ENCODE data around the gene CALCOCO1.
"Not testable (repeated sequence)": the region's sequence is repeated elsewhere in the genome, so short reads cannot be mapped to it uniquely, and the experiment has no call there.

Gene CALCOCO1

GRCh38 chr12:53720946-53721345 is 6.3 kb downstream of the CALCOCO1 start:
- H3K27me3 ChIP-seq (ENCODE audit: insufficient read depth, low read length, poor library complexity, severe bottlenecking), result no peaks in the 10 kb centered on the region
- no peaks in the 10 kb centered on the region for H3K9me2 ChIP-seq (replicated peaks; ENCODE audit: low read depth, low read length)
- no peak overlapping the region for H3K4me3 ChIP-seq (ENCODE audit: low read length, poor library complexity, severe bottlenecking)
- H3K36me3 ChIP-seq (ENCODE audit: insufficient read depth, low read length), result no peaks in the 10 kb centered on the region
- H3F3A ChIP-seq (ENCODE audit: low read depth), result no peaks in the 10 kb centered on the region
- no peak overlapping the region for H3K4me2 ChIP-seq (ENCODE audit: low read depth, low read length, poor library complexity, severe bottlenecking)
- H3K4me1 ChIP-seq (ENCODE audit: insufficient read depth, low read length, poor library complexity, severe bottlenecking), result peaks cover 5% of the 10 kb centered on the region
- H3K9ac ChIP-seq (ENCODE audit: low read depth, low read length, poor library complexity, severe bottlenecking), result no peak overlapping the region
- no peaks in the 10 kb centered on the region for H4K20me1 ChIP-seq (ENCODE audit: insufficient read depth, low read length, poor library complexity, severe bottlenecking)
- no peak for TF ChIP-seq EZH2phosphoT487 (IDR thresholded peaks at IDR 0.05; ENCODE audit: borderline replicate concordance)
- H3K79me2 ChIP-seq (ENCODE audit: insufficient read depth, low read length), result no peaks in the 10 kb centered on the region
- no peaks in the 10 kb centered on the region for H3K9me3 ChIP-seq (ENCODE audit: insufficient read depth, low read depth, low read length)
- no peak overlapping the region for H2AFZ ChIP-seq (ENCODE audit: low read length)

- Histone ChIP-seq H3K79me2 (ENCODE audit: insufficient read depth, low read length) (no peaks in the 10 kb centered on the region), H3K9ac (ENCODE audit: low read depth, low read length, poor library complexity, severe bottlenecking) (no peak overlapping the region), H3K4me2 (ENCODE audit: low read depth, low read length, poor library complexity, severe bottlenecking) (no peak overlapping the region), H3K9me2 (replicated peaks; ENCODE audit: low read depth, low read length) (no peaks in the 10 kb centered on the region), H3K27me3 (ENCODE audit: insufficient read depth, low read length, poor library complexity, severe bottlenecking) (no peaks in the 10 kb centered on the region), H3K4me1 (ENCODE audit: insufficient read depth, low read length, poor library complexity, severe bottlenecking) (no peaks in the 10 kb centered on the region), H4K20me1 (ENCODE audit: insufficient read depth, low read length, poor library complexity, severe bottlenecking) (no peaks in the 10 kb centered on the region), H2AFZ (ENCODE audit: low read length) (no peak overlapping the region), H3K4me3 (ENCODE audit: low read length, poor library complexity, severe bottlenecking) (no peak overlapping the region), H3K9me3 (ENCODE audit: insufficient read depth, low read depth, low read length) (no peaks in the 10 kb centered on the region), H3F3A (ENCODE audit: low read depth) (no peaks in the 10 kb centered on the region), H3K36me3 (ENCODE audit: insufficient read depth, low read length) (no peaks in the 10 kb centered on the region)
- no peak for TF ChIP-seq CTCF (conservative IDR thresholded peaks at IDR 0.05; ENCODE audit: low read length)
- TF ChIP-seq EZH2phosphoT487 (IDR thresholded peaks at IDR 0.05; ENCODE audit: borderline replicate concordance), result no peak
Measured at GRCh38 chr12:53719649-53720048, 7.6 kb downstream of the CALCOCO1 start.

GRCh38 chr12:53718567-53718966 is 8.7 kb downstream of the CALCOCO1 start:
- H3K9ac ChIP-seq (ENCODE audit: low read depth, low read length, poor library complexity, severe bottlenecking); H4K20me1 ChIP-seq (ENCODE audit: insufficient read depth, low read length, poor library complexity, severe bottlenecking); H3K9me3 ChIP-seq (ENCODE audit: insufficient read depth, low read depth, low read length); H2AFZ ChIP-seq (ENCODE audit: low read length); H3K4me3 ChIP-seq (ENCODE audit: low read length, poor library complexity, severe bottlenecking); H3K79me2 ChIP-seq (ENCODE audit: insufficient read depth, low read length); H3F3A ChIP-seq (ENCODE audit: low read depth); H3K27me3 ChIP-seq (ENCODE audit: insufficient read depth, low read length, poor library complexity, severe bottlenecking); H3K4me2 ChIP-seq (ENCODE audit: low read depth, low read length, poor library complexity, severe bottlenecking); H3K36me3 ChIP-seq (ENCODE audit: insufficient read depth, low read length); H3K9me2 ChIP-seq (replicated peaks; ENCODE audit: low read depth, low read length); H3K4me1 ChIP-seq (ENCODE audit: insufficient read depth, low read length, poor library complexity, severe bottlenecking): not testable (repeated sequence)

GRCh38 chr12:53717319-53717718 is 9.9 kb downstream of the CALCOCO1 start:
- H3K27me3 ChIP-seq (ENCODE audit: insufficient read depth, low read length, poor library complexity, severe bottlenecking), result no peaks in the 10 kb centered on the region
- no peak overlapping the region for H2AFZ ChIP-seq (ENCODE audit: low read length)
- no peak overlapping the region for H3K4me3 ChIP-seq (ENCODE audit: low read length, poor library complexity, severe bottlenecking)
- no peaks in the 10 kb centered on the region for H3F3A ChIP-seq (ENCODE audit: low read depth)
- TF ChIP-seq EZH2phosphoT487 (IDR thresholded peaks at IDR 0.05; ENCODE audit: borderline replicate concordance), result no peak
- no peak for TF ChIP-seq CTCF (conservative IDR thresholded peaks at IDR 0.05; ENCODE audit: low read length)
- no peaks in the 10 kb centered on the region for H3K36me3 ChIP-seq (ENCODE audit: insufficient read depth, low read length)
- H3K9ac ChIP-seq (ENCODE audit: low read depth, low read length, poor library complexity, severe bottlenecking), result no peak overlapping the region
- H3K9me3 ChIP-seq (ENCODE audit: insufficient read depth, low read depth, low read length), result no peaks in the 10 kb centered on the region
- no peaks in the 10 kb centered on the region for H3K79me2 ChIP-seq (ENCODE audit: insufficient read depth, low read length)
- H4K20me1 ChIP-seq (ENCODE audit: insufficient read depth, low read length, poor library complexity, severe bottlenecking), result no peaks in the 10 kb centered on the region
- no peak overlapping the region for H3K4me2 ChIP-seq (ENCODE audit: low read depth, low read length, poor library complexity, severe bottlenecking)
- H3K9me2 ChIP-seq (replicated peaks; ENCODE audit: low read depth, low read length), result no peaks in the 10 kb centered on the region
- no peaks in the 10 kb centered on the region for H3K4me1 ChIP-seq (ENCODE audit: insufficient read depth, low read length, poor library complexity, severe bottlenecking)
